HEK293 (cell line): Measurements from ENCODE around the gene TFE3.

Source experiments
- BCL6B ChIP-seq: fragments of 450-650 bp; formaldehyde crosslinking; IDR thresholded peaks from 2 replicates; pipeline ENCODE4 v1.5.1; 2017; ENCODE audit warnings: missing biosample characterization, missing genetic modification characterization
- GLI4 ChIP-seq: fragments of 450-650 bp; formaldehyde crosslinking; IDR thresholded peaks from 2 replicates; pipeline ENCODE4 v1.5.1; 2016; ENCODE audit warnings: missing biosample characterization, missing genetic modification characterization
- OSR2 ChIP-seq: fragments of 450-650 bp; formaldehyde crosslinking; IDR thresholded peaks from 2 replicates; pipeline ENCODE4 v1.5.1; 2016; ENCODE audit warnings: missing biosample characterization, missing genetic modification characterization
- SCRT1 ChIP-seq: fragments of 450-650 bp; formaldehyde crosslinking; IDR thresholded peaks from 2 replicates; pipeline ENCODE4 v1.5.1; 2016; ENCODE audit warnings: missing biosample characterization, missing genetic modification characterization, borderline replicate concordance
- ZBTB17 ChIP-seq: fragments of 450-650 bp; formaldehyde crosslinking; IDR thresholded peaks from 2 replicates; pipeline ENCODE4 v1.5.1; 2016; ENCODE audit warnings: missing biosample characterization, missing genetic modification characterization
- ZNF138 ChIP-seq: fragments of 450-650 bp; formaldehyde crosslinking; IDR thresholded peaks from 2 replicates; pipeline ENCODE4 v1.5.1; 2016; ENCODE audit warnings: missing biosample characterization, missing genetic modification characterization, borderline replicate concordance
- ZNF239 ChIP-seq: fragments of 450-650 bp; formaldehyde crosslinking; IDR thresholded peaks from 2 replicates; pipeline ENCODE4 v1.5.1; 2016; ENCODE audit warnings: missing biosample characterization, missing genetic modification characterization
- ZNF266 ChIP-seq: fragments of 450-650 bp; formaldehyde crosslinking; IDR thresholded peaks from 2 replicates; pipeline ENCODE4 v1.5.1; 2016; ENCODE audit warnings: missing biosample characterization, missing genetic modification characterization, low read depth
- ZNF280D ChIP-seq: fragments of 450-650 bp; formaldehyde crosslinking; IDR thresholded peaks from 2 replicates; pipeline ENCODE4 v1.5.1; 2016; ENCODE audit warnings: missing biosample characterization, missing genetic modification characterization
- ZNF341 ChIP-seq: fragments of 450-650 bp; formaldehyde crosslinking; IDR thresholded peaks from 2 replicates; pipeline ENCODE4; 2016; ENCODE audit warnings: low read depth, missing biosample characterization, missing genetic modification characterization
- ZNF366 ChIP-seq: fragments of 450-650 bp; formaldehyde crosslinking; conservative IDR thresholded peaks from 2 replicates; pipeline ENCODE4 v1.5.1; 2016; ENCODE audit warnings: missing biosample characterization, missing genetic modification characterization
- ZNF518A ChIP-seq: fragments of 450-650 bp; formaldehyde crosslinking; conservative IDR thresholded peaks from 2 replicates; pipeline ENCODE4 v1.5.1; 2016; ENCODE audit warnings: low read depth, missing biosample characterization, missing genetic modification characterization
- ZNF629 ChIP-seq: fragments of 450-650 bp; formaldehyde crosslinking; IDR thresholded peaks from 2 replicates; pipeline ENCODE4 v1.5.1; 2017; ENCODE audit warnings: missing biosample characterization, missing genetic modification characterization
- ZNF707 ChIP-seq: fragments of 450-650 bp; formaldehyde crosslinking; IDR thresholded peaks from 2 replicates; pipeline ENCODE4 v1.5.1; 2016; ENCODE audit warnings: missing biosample characterization, missing genetic modification characterization
- ZSCAN23 ChIP-seq: fragments of 450-650 bp; formaldehyde crosslinking; IDR thresholded peaks from 2 replicates; pipeline ENCODE4 v1.5.1; 2016; ENCODE audit warnings: missing biosample characterization, missing genetic modification characterization
- ZSCAN4 ChIP-seq: fragments of 450-650 bp; formaldehyde crosslinking; IDR thresholded peaks from 2 replicates; pipeline ENCODE4 v1.5.1; 2017; ENCODE audit warnings: missing biosample characterization, missing genetic modification characterization
- TF ChIP-seq, protein P1 (sequence below): fragments of 450-650 bp; formaldehyde crosslinking; IDR thresholded peaks from 2 replicates; pipeline ENCODE4 v1.5.1; 2017; ENCODE audit warnings: missing biosample characterization, mild to moderate bottlenecking, missing genetic modification characterization, moderate library complexity

Gene TFE3

DNA sequence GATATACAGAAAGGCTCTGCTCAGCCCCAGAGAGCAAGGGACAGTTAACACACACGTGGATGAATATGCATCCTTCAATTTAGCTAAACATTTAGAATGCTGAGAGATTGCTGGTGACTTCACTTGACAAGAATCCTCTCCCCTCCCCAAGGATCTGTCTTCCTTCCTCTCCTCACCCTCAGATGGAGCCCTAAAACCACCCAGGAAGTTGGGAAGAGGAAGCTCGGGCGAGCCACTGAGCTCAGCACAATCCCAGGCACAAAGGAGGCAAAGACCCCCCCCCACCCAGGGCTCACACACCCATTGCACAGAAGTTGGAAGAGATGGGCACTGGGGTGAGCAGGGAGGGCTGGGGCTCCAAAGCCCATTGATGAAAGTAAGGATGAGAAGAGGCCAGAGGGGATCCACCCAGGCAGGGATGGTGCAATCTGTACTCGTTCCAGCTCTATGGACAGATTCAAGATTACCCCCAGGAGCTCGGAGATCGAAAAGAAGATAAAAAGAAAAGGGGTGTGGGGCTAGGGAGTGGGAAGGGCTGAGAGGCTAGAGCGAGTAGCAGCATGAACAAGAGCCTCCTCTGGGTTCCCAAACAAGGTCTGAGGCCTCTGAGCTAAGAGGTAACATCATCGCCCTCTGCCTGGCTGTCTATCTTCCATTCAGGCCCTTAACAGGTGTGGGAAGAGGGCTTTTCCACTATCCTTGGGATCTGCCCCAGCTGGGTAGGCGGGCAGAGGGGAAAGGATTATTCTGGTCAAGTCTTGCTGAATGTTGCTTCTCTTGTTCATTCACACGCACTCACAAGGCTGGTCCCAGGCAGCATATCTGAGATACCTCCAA, 1.2 kb downstream of the TFE3 start (continued):
- TF ChIP-seq ZNF341 (tag by site-specific recombination) (0 out of 2 replicates have a peak, but pooled peaks have one; percentile 14), ZNF239 (tag by site-specific recombination) (no peak), ZNF280D (tag by site-specific recombination) (no peak), ZNF266 (tag by site-specific recombination) (no peak), ZSCAN4 (tag by site-specific recombination) (no peak), ZNF518A (tag by site-specific recombination) (no peak), ZBTB17 (tag by site-specific recombination) (peak; percentile 90), OSR2 (tag by site-specific recombination) (no peak), ZNF138 (tag by site-specific recombination) (no peak), ZNF366 (0 out of 2 replicates have a peak, but pooled peaks have one; percentile 13), ZNF707 (tag by site-specific recombination) (no peak), ZSCAN23 (tag by site-specific recombination) (no peak), ZNF629 (no peak), GLI4 (tag by site-specific recombination) (no peak), SCRT1 (tag by site-specific recombination) (no peak), BCL6B (tag by site-specific recombination) (no peak)
- TF ChIP-seq, protein P1, sequence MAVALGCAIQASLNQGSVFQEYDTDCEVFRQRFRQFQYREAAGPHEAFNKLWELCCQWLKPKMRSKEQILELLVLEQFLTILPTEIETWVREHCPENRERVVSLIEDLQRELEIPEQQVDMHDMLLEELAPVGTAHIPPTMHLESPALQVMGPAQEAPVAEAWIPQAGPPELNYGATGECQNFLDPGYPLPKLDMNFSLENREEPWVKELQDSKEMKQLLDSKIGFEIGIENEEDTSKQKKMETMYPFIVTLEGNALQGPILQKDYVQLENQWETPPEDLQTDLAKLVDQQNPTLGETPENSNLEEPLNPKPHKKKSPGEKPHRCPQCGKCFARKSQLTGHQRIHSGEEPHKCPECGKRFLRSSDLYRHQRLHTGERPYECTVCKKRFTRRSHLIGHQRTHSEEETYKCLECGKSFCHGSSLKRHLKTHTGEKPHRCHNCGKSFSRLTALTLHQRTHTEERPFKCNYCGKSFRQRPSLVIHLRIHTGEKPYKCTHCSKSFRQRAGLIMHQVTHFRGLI (tag by site-specific recombination), result no peak
